Fibroblast of lung (primary cell): ENCODE results near the gene IRAK3. TPM values are rescaled to one million over a fixed set of nuclear protein-coding genes. Genes with fewer than 3 reads are reported as not detected.

Experiments used
- DNase-seq, 2 donors: peaks; one replicate each; pipeline versions ENCODE4 v3.0.0 to v3.0.0-alpha.2; 2010; ENCODE audit warnings: low read depth in 2 of 2
- H2AFZ ChIP-seq: 2 replicates; pipeline ENCODE4 v1.5.1; 2012; ENCODE audit warnings: low read length, control low read depth, inconsistent platforms
- H3K27ac ChIP-seq: 2 replicates; pipeline ENCODE4 v1.5.1; 2011; ENCODE audit warnings: low read length, control low read depth; ENCODE audit not compliant: insufficient read depth
- H3K27me3 ChIP-seq: 2 replicates; pipeline ENCODE4 v1.5.1; 2011; ENCODE audit warnings: mild to moderate bottlenecking, low read length; ENCODE audit not compliant: control insufficient read depth, insufficient read depth
- H3K36me3 ChIP-seq: 2 replicates; pipeline ENCODE4 v1.5.1; 2011; ENCODE audit warnings: low read length; ENCODE audit not compliant: control insufficient read depth, insufficient read depth
- H3K4me1 ChIP-seq: 2 replicates; pipeline ENCODE4 v1.5.1; 2011; ENCODE audit warnings: low read length; ENCODE audit not compliant: control insufficient read depth, insufficient read depth; ENCODE audit errors: extremely low read depth
- H3K4me2 ChIP-seq: 2 replicates; pipeline ENCODE4 v1.5.1; 2011; ENCODE audit warnings: low read length, control low read depth; ENCODE audit not compliant: insufficient read depth; ENCODE audit errors: extremely low read depth
- H3K4me3 ChIP-seq, 4 experiments: fragments of 200-600 bp in 1 of 4; sonication (generic) in 1 of 4; replicated peaks in 1 of 4; 2 replicates each; pipeline ENCODE4 v1.5.1; 2011 to 2016; ENCODE audit warnings: low read length in 4 of 4, low read depth in 3 of 4, mild to moderate bottlenecking in 3 of 4, control low read depth in 2 of 4, inconsistent platforms in 1 of 4, mixed read lengths in 1 of 4; ENCODE audit not compliant: insufficient read depth in 1 of 4; ENCODE audit errors: control extremely low read depth in 1 of 4
- H3K79me2 ChIP-seq: 2 replicates; pipeline ENCODE4 v1.5.1; 2012; ENCODE audit warnings: mild to moderate bottlenecking, low read length, inconsistent platforms; ENCODE audit not compliant: control insufficient read depth, insufficient read depth
- H3K9ac ChIP-seq: 2 replicates; pipeline ENCODE4 v1.5.1; 2011; ENCODE audit warnings: mild to moderate bottlenecking, low read length, control low read depth; ENCODE audit not compliant: insufficient read depth
- H3K9me3 ChIP-seq: 2 replicates; pipeline ENCODE4 v1.5.1; 2012; ENCODE audit warnings: low read depth, low read length; ENCODE audit not compliant: control insufficient read depth, insufficient read depth
- H4K20me1 ChIP-seq: 2 replicates; pipeline ENCODE4 v1.5.1; 2011; ENCODE audit warnings: low read length; ENCODE audit not compliant: control insufficient read depth, insufficient read depth; ENCODE audit errors: extremely low read depth
- EZH2 ChIP-seq: IDR thresholded peaks from 2 replicates; pipeline ENCODE4 v1.5.1; 2012; ENCODE audit warnings: low read length, control low read depth, mild to moderate bottlenecking; ENCODE audit errors: missing control alignments
- polyA plus RNA-seq, 2 donors: library from polyadenylated mRNA; depleted of rRNA in 1 of 2; stranded (reverse) in 1 of 2; unstranded in 1 of 2; fragments of >200 nt; gene quantifications; 2 replicates each; pipeline ENCODE4 v1.2.1, GENCODE V29; 2011 to 2012; ENCODE audit warnings: missing spikeins in 1 of 2
- total RNA-seq: library from RNA; depleted of rRNA; stranded (reverse); fragments of >200 nt; gene quantifications from 2 replicates; pipeline ENCODE4 v1.2.1, GENCODE V29; 2014
- TF ChIP-seq, protein P1 (sequence below), 2 donors: IDR thresholded peaks in 1 of 2; conservative IDR thresholded peaks in 1 of 2; 1 replicate in 1 of 2; 2 replicates in 1 of 2; pipeline ENCODE4 v1.5.1; 2011 to 2012; ENCODE audit warnings: low read length in 2 of 2, control low read depth in 1 of 2, inconsistent platforms in 1 of 2, low read depth in 1 of 2, mild to moderate bottlenecking in 1 of 2

The IRAK3 gene
- total and polyA plus RNA-seq, 2 donors (not counting 1 experiment from before 2014, with no cell fraction given), result 3.2 to 11.1 TPM

DNA sequence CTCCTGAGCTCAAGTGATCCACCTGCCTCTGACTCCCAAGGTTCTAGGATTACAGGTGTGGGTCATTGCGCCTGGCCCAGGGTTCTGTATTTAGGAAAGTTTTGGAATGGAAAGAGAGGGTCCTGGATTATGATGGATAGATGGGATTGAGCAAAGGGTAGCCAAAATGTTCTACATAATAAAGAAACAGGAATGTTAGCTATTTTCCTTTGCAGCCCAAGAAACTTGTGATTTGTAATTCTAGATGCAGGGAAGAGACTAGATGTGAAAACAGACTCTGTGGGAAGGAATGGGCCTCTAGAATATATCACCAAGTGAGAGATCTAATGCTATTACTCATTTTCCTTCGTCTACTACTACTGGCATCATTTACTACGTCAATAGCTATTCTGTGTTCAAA lies 83.6 kb downstream of the IRAK3 start:
- Histone ChIP-seq H3K79me2 (no peaks in the 10 kb centered on the region), H3K9ac (no peak overlapping the region), H2AFZ (no peak overlapping the region), H3K36me3 (no peaks in the 10 kb centered on the region), H3K27ac (no peak overlapping the region), H3K4me3 (no peak overlapping the region), H4K20me1 (no peaks in the 10 kb centered on the region), H3K9me3 (no peaks in the 10 kb centered on the region), H3K27me3 (peaks cover 21% of the 10 kb centered on the region), H3K4me1 (no peaks in the 10 kb centered on the region), H3K4me2 (no peak overlapping the region)
- DNase-seq, result no peak
- no peak for TF ChIP-seq EZH2
- TF ChIP-seq, protein P1, sequence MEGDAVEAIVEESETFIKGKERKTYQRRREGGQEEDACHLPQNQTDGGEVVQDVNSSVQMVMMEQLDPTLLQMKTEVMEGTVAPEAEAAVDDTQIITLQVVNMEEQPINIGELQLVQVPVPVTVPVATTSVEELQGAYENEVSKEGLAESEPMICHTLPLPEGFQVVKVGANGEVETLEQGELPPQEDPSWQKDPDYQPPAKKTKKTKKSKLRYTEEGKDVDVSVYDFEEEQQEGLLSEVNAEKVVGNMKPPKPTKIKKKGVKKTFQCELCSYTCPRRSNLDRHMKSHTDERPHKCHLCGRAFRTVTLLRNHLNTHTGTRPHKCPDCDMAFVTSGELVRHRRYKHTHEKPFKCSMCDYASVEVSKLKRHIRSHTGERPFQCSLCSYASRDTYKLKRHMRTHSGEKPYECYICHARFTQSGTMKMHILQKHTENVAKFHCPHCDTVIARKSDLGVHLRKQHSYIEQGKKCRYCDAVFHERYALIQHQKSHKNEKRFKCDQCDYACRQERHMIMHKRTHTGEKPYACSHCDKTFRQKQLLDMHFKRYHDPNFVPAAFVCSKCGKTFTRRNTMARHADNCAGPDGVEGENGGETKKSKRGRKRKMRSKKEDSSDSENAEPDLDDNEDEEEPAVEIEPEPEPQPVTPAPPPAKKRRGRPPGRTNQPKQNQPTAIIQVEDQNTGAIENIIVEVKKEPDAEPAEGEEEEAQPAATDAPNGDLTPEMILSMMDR (conservative IDR thresholded peaks at IDR 0.05 in 1 of 2, IDR thresholded peaks at IDR 0.05 in 1 of 2; ENCODE audit: low read depth in 1 of 2, low read length in 2 of 2), result no peak

DNA sequence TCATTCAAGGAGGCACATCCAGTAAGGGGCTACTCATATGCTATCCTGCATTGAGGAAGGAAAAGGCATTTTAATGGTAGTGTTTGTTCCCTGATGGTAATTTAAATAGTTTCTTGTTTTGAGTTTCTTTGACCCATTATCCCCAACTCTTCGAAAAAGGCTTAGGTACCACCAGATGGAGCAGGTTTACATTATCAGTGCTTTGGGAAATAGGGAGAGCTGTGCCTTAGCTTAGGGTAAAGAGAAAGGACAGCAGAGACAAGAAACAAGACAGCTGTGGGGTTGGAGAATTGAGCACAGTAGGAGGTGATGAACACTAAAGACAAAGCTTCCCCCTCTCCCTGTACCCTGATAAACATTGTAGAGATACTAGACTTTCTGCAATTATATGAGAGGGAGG lies 84.1 kb downstream of the IRAK3 start:
- Histone ChIP-seq H3K9ac (no peak overlapping the region), H2AFZ (no peak overlapping the region), H3K9me3 (no peaks in the 10 kb centered on the region), H3K79me2 (no peaks in the 10 kb centered on the region), H3K36me3 (no peaks in the 10 kb centered on the region), H3K4me3 (no peak overlapping the region), H3K27me3 (peaks cover 21% of the 10 kb centered on the region), H4K20me1 (no peaks in the 10 kb centered on the region), H3K4me2 (no peak overlapping the region), H3K4me1 (no peaks in the 10 kb centered on the region), H3K27ac (no peak overlapping the region)
- no peak for DNase-seq
- TF ChIP-seq, protein P1 (conservative IDR thresholded peaks at IDR 0.05 in 1 of 2, IDR thresholded peaks at IDR 0.05 in 1 of 2; ENCODE audit: low read depth in 1 of 2, low read length in 2 of 2), result no peak
- TF ChIP-seq EZH2, result no peak

DNA sequence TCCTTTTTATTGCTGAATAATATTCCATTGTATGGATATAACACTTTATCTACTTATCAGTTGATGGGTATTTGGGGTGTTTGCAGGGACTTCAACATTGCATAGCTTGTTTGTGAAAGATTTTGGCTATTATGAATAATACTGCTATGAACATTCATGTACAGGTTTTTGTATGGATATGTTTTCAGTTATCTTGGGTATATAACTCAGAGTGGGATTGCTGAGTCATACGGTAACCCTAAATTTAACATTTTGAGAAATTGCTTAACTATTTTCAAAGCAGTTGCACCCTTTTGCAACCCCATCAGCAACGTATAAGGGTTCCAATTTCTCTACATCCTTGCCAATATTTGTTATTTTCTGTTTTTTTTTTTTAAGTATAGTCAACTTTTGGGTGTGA lies 86.0 kb downstream of the IRAK3 start:
- H3K4me3 ChIP-seq, result no peak overlapping the region
- H3K9me3 ChIP-seq, result no peaks in the 10 kb centered on the region
- H2AFZ ChIP-seq, result no peak overlapping the region
- no peaks in the 10 kb centered on the region for H3K79me2 ChIP-seq
- TF ChIP-seq, protein P1 (conservative IDR thresholded peaks at IDR 0.05 in 1 of 2, IDR thresholded peaks at IDR 0.05 in 1 of 2; ENCODE audit: low read depth in 1 of 2, low read length in 2 of 2), result no peak
- TF ChIP-seq EZH2, result no peak
- H4K20me1 ChIP-seq, result no peaks in the 10 kb centered on the region
- no peak overlapping the region for H3K27ac ChIP-seq
- H3K4me1 ChIP-seq, result no peaks in the 10 kb centered on the region
- no peak overlapping the region for H3K4me2 ChIP-seq
- no peaks in the 10 kb centered on the region for H3K36me3 ChIP-seq
- no peak for DNase-seq
- H3K27me3 ChIP-seq, result peaks cover 14% of the 10 kb centered on the region
- H3K9ac ChIP-seq, result no peak overlapping the region
